Activated CD8-positive, alpha-beta memory T cell treated with anti-CD3 and anti-CD28 coated beads for 1 hour (primary cell): Measurements from ENCODE around the gene LSAMP.
"Not testable (repeated sequence)": the region's sequence is repeated elsewhere in the genome, so short reads cannot be mapped to it uniquely, and the experiment has no call there.

Experiments used
- DNase-seq, 2 donors: peaks; one replicate each; pipeline ENCODE4 v3.0.0-alpha.2; 2020; ENCODE audit warnings: low read depth in 1 of 2; ENCODE audit errors: extremely low read depth in 1 of 2

The LSAMP gene

GRCh38 chr3:115783938-115784738, 661.1 kb downstream of the LSAMP start:
- peak; percentile 86 to 87 for DNase-seq

- DNase-seq: not testable (repeated sequence)
These were observed 661.9 kb downstream of the LSAMP start for GRCh38 chr3:115783426-115783825.

GRCh38 chr3:115779011-115779410, 666.3 kb downstream of the LSAMP start:
- no peak for DNase-seq

- no peak for DNase-seq
These were observed 672.3 kb downstream of the LSAMP start for GRCh38 chr3:115772951-115773350.

GRCh38 chr3:115768661-115769060, 676.6 kb downstream of the LSAMP start:
- no peak for DNase-seq

- DNase-seq: no peak
These were observed 678.5 kb downstream of the LSAMP start for GRCh38 chr3:115766587-115767482.

GRCh38 chr3:115761927-115762305, 683.4 kb downstream of the LSAMP start:
- DNase-seq: no peak

- no peak for DNase-seq
These were observed 684.6 kb downstream of the LSAMP start for GRCh38 chr3:115760716-115761115.

GRCh38 chr3:115758076-115758763, 687.1 kb downstream of the LSAMP start:
- DNase-seq: no peak

GRCh38 chr3:115752978-115753377, 692.3 kb downstream of the LSAMP start:
- DNase-seq: not testable (repeated sequence)
